Stomach (tissue), 4 donors: Measurements from ENCODE around the gene MYBBP1A.

Experiments used
- CTCF ChIP-seq, 7 experiments: fragments of 450-650 bp in 4 of 7; fragments of 200-600 bp in 3 of 7; sonication (generic) in 3 of 7; IDR thresholded peaks; one replicate each; pipeline ENCODE4 v1.5.1; 2016 to 2019; ENCODE audit warnings: antibody characterized with exemption in 7 of 7, control low read depth in 2 of 7, mild to moderate bottlenecking in 1 of 7
- EP300 ChIP-seq: sonication (generic); formaldehyde crosslinking; IDR thresholded peaks from one replicate; pipeline ENCODE4 v1.6.1; 2017; ENCODE audit warnings: antibody characterized with exemption
- POLR2AphosphoS5 ChIP-seq, 3 donors: sonication (generic); formaldehyde crosslinking; IDR thresholded peaks; one replicate each; pipeline ENCODE4 v1.6.1; 2016; ENCODE audit warnings: antibody characterized with exemption in 3 of 3

GRCh38 chr17:4522661-4523060 is 32.5 kb downstream of the MYBBP1A start:
- TF ChIP-seq POLR2AphosphoS5 (IDR thresholded peaks at IDR 0.05): no peak
- TF ChIP-seq EP300: no peak
- TF ChIP-seq CTCF (IDR thresholded peaks at IDR 0.05): no peak
